ENCODE data around the gene KLHL15.
"Not testable (repeated sequence)": the region's sequence is repeated elsewhere in the genome, so short reads cannot be mapped to it uniquely, and the experiment has no call there.

KLHL15 gene

GRCh38 chrX:24027086-24027485, at the start of gene KLHL15:
Gene KLHL15, minus strand, starts transcription at chrX:24027186. Its CDS starts 20,493 bp downstream, at chrX:24006693.
- in situ Hi-C loops (cut with HindIII; ENCODE audit: low sequenced_read_pairs), result no loop called here

GRCh38 chrX:24069877-24070276, 42.9 kb upstream of the KLHL15 start:
- in situ Hi-C loops (cut with HindIII; ENCODE audit: low sequenced_read_pairs), result no loop called here

- in situ Hi-C loops (cut with HindIII; ENCODE audit: low sequenced_read_pairs), result no loop called here
Observed at GRCh38 chrX:24063488-24063887, 36.5 kb upstream of the KLHL15 start.

GRCh38 chrX:24055043-24055356, 28.0 kb upstream of the KLHL15 start:
- in situ Hi-C loops (cut with HindIII; ENCODE audit: low sequenced_read_pairs), result no loop called here

- in situ Hi-C loops (cut with HindIII; ENCODE audit: low sequenced_read_pairs), result no loop called here
Observed at GRCh38 chrX:24054182-24055042, 27.4 kb upstream of the KLHL15 start, which contains the start of gene EIF2S3. Gene EIF2S3, plus strand, starts transcription at chrX:24054956. Its CDS starts 13 bp downstream, at chrX:24054969.

- in situ Hi-C loops (cut with HindIII; ENCODE audit: low sequenced_read_pairs), result not testable (repeated sequence)
Observed at GRCh38 chrX:24050522-24051318, 23.7 kb upstream of the KLHL15 start.

- in situ Hi-C loops (cut with HindIII; ENCODE audit: low sequenced_read_pairs), result not testable (repeated sequence)
Observed at GRCh38 chrX:24049643-24050042, 22.7 kb upstream of the KLHL15 start.

GRCh38 chrX:24046060-24046459, 19.1 kb upstream of the KLHL15 start:
- in situ Hi-C loops (cut with HindIII; ENCODE audit: low sequenced_read_pairs), result not testable (repeated sequence)

GRCh38 chrX:24037729-24038128, 10.7 kb upstream of the KLHL15 start:
- in situ Hi-C loops (cut with HindIII; ENCODE audit: low sequenced_read_pairs), result no loop called here

- in situ Hi-C loops (cut with HindIII; ENCODE audit: low sequenced_read_pairs), result no loop called here
Observed at GRCh38 chrX:24034485-24034884, 7.5 kb upstream of the KLHL15 start.

- in situ Hi-C loops (cut with HindIII; ENCODE audit: low sequenced_read_pairs), result no loop called here
Observed at GRCh38 chrX:24030597-24030996, 3.6 kb upstream of the KLHL15 start.

- in situ Hi-C loops (cut with HindIII; ENCODE audit: low sequenced_read_pairs), result no loop called here
Observed at GRCh38 chrX:24027985-24028384, 999 bp upstream of the KLHL15 start.

- in situ Hi-C loops (cut with HindIII; ENCODE audit: low sequenced_read_pairs), result no loop called here
Observed at GRCh38 chrX:24026432-24026831, 554 bp downstream of the KLHL15 start.

- in situ Hi-C loops (cut with HindIII; ENCODE audit: low sequenced_read_pairs), result no loop called here
Observed at GRCh38 chrX:24025741-24026403, 1.1 kb downstream of the KLHL15 start.

GRCh38 chrX:24024819-24025740, 1.9 kb downstream of the KLHL15 start:
- in situ Hi-C loops (cut with HindIII; ENCODE audit: low sequenced_read_pairs), result no loop called here

GRCh38 chrX:24023972-24024669, 2.9 kb downstream of the KLHL15 start:
- in situ Hi-C loops (cut with HindIII; ENCODE audit: low sequenced_read_pairs), result no loop called here

- in situ Hi-C loops (cut with HindIII; ENCODE audit: low sequenced_read_pairs), result no loop called here
Observed at GRCh38 chrX:24023544-24023943, 3.4 kb downstream of the KLHL15 start.

GRCh38 chrX:24020306-24020876, 6.6 kb downstream of the KLHL15 start:
- in situ Hi-C loops (cut with HindIII; ENCODE audit: low sequenced_read_pairs), result no loop called here

GRCh38 chrX:24019448-24019847, 7.5 kb downstream of the KLHL15 start:
- in situ Hi-C loops (cut with HindIII; ENCODE audit: low sequenced_read_pairs), result no loop called here
